SK-N-MC (cell line): Measurements from ENCODE around the gene TYW1B.
"Not testable (repeated sequence)": the region's sequence is repeated elsewhere in the genome, so short reads cannot be mapped to it uniquely, and the experiment has no call there.

Source experiments
- EZH2 ChIP-seq: fragments of 200-600 bp; sonication (generic); IDR thresholded peaks from one replicate; pipeline ENCODE4 v1.6.1; 2017; ENCODE audit warnings: antibody characterized with exemption
- FOXP2 ChIP-seq: optimal IDR thresholded peaks from 2 replicates; pipeline ENCODE3; 2011; ENCODE audit warnings: mild to moderate bottlenecking, moderate library complexity; ENCODE audit not compliant: insufficient read depth; ENCODE audit errors: extremely low read length, control extremely low read depth
- POLR2AphosphoS5 ChIP-seq: IDR thresholded peaks from 2 replicates; pipeline ENCODE4 v1.6.1; 2012; ENCODE audit warnings: mild to moderate bottlenecking, low read depth, low read length, borderline replicate concordance

DNA sequence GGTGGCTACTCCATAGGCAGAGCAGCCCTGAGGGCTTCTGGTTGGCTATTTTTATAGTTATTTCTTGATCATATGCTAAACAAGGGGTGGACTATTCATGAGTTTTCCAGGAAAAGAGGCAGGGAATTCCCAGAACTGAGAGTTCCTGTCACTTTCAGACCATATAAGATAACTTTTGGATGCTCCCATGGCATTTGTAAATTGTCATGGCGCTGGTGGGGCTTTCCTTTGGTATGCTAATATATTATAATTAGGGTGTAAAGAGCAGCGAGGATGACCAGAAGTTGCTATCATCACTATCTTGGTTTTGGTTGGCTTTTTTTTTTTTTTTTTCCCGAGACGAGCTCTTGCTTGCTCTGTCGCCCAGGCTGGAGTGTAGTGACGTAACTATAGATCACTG, 272.8 kb downstream of the TYW1B start:
- not testable (repeated sequence) for TF ChIP-seq EZH2, POLR2AphosphoS5, FOXP2
